ENCODE results near the gene DELE1.

DNA sequence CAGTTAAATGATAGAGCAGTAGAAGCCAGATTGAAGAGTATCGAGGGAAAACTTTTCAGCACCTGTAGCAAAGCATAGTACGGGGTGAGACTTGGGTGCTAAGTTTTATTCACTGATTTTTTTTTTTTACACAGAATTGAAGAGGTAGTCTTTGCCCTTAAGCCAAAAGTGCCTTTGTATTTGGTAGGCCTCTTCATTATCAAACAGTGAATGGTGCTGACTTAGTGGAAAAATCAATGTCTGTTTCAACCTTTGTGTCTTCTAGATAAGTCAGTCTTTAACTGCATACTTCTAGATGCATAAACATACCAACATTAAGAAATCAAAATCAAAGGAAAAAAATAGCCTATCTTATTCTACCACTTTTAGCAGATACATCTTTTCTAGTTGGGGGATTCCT is 59.0 kb downstream of the DELE1 start:
- TF ChIP-seq, protein P1, sequence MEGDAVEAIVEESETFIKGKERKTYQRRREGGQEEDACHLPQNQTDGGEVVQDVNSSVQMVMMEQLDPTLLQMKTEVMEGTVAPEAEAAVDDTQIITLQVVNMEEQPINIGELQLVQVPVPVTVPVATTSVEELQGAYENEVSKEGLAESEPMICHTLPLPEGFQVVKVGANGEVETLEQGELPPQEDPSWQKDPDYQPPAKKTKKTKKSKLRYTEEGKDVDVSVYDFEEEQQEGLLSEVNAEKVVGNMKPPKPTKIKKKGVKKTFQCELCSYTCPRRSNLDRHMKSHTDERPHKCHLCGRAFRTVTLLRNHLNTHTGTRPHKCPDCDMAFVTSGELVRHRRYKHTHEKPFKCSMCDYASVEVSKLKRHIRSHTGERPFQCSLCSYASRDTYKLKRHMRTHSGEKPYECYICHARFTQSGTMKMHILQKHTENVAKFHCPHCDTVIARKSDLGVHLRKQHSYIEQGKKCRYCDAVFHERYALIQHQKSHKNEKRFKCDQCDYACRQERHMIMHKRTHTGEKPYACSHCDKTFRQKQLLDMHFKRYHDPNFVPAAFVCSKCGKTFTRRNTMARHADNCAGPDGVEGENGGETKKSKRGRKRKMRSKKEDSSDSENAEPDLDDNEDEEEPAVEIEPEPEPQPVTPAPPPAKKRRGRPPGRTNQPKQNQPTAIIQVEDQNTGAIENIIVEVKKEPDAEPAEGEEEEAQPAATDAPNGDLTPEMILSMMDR (IDR thresholded peaks at IDR 0.05): no peak
- TF ChIP-seq POLR2A (IDR thresholded peaks at IDR 0.05): no peak
